Activated CD4-positive, alpha-beta T cell treated with anti-CD3 and anti-CD28 coated beads, Interleukin-2, amount 10 ng/mL, durations not matched to agents 7 days and 5 days (primary cell): ENCODE results near the gene DPH6. TPM values are rescaled to one million over a fixed set of nuclear protein-coding genes. Genes with fewer than 3 reads are reported as not detected.

Experiments used
- CTCF ChIA-PET: fragments of 350-600 bp; sonication (Branson Sonifier 250); formaldehyde crosslinking; loops from one replicate; lab custom pipeline; 2021; ENCODE audit warnings: antibody characterized with exemption; lab: Charles Lee
- POLR2A ChIA-PET: fragments of 350-600 bp; sonication (Branson Sonifier 250); formaldehyde crosslinking; loops from one replicate; lab custom pipeline; 2021; ENCODE audit warnings: antibody characterized with exemption; lab: Charles Lee
- DNase-seq: peaks from one replicate; pipeline ENCODE4 v3.0.0-alpha.2; 2020
- H3K27ac Mint-ChIP-seq: one replicate; pipeline ENCODE4 v1.8.0; 2021; ENCODE audit warnings: mild to moderate bottlenecking, moderate library complexity, mixed read lengths
- H3K27me3 Mint-ChIP-seq: one replicate; pipeline ENCODE4 v1.8.0; 2021; ENCODE audit warnings: mixed read lengths
- H3K36me3 Mint-ChIP-seq: one replicate; pipeline ENCODE4 v1.8.0; 2021; ENCODE audit warnings: low read depth, mixed read lengths
- H3K4me1 Mint-ChIP-seq: one replicate; pipeline ENCODE4 v1.8.0; 2021; ENCODE audit warnings: mixed read lengths
- H3K4me3 Mint-ChIP-seq: one replicate; pipeline ENCODE4 v1.8.0; 2021; ENCODE audit warnings: mild to moderate bottlenecking, moderate library complexity, mixed read lengths
- H3K9me3 Mint-ChIP-seq: one replicate; pipeline ENCODE4 v1.8.0; 2021; ENCODE audit warnings: mixed read lengths
- total RNA-seq, 2 experiments: library from RNA; stranded (reverse); gene quantifications; one replicate each; pipeline ENCODE4 v1.2.3, GENCODE V29; 2021

DPH6 gene
- total RNA-seq, 2 experiments from 2014 or later = 8.8 to 13.9 TPM

DNA sequence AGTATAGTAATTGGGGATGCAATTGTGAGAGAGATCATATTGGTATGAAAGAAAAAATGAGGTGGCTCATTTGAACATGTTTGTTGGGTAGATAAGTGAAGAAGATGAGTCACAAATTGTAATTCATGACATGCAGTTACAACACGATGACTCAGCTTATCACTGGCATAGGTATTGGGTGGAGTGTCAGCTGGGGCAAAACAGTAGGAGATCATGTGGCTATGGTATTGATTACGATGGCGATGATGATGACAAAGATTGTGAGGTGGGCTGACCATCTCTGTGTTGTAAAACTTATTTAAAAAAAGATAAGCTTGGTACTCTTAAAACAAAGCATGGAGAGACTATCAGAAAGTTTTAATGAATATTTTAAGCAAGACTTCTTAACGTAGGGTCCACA, 11.6 kb upstream of the DPH6 start:
- no peaks in the 10 kb centered on the region for H3K27me3 Mint-ChIP-seq
- POLR2A ChIA-PET = no interaction called here
- H3K36me3 Mint-ChIP-seq = no peaks in the 10 kb centered on the region
- no peaks in the 10 kb centered on the region for H3K9me3 Mint-ChIP-seq
- CTCF ChIA-PET = no interaction called here
- no peak overlapping the region for H3K4me3 Mint-ChIP-seq
- DNase-seq = no peak
- no peaks in the 10 kb centered on the region for H3K4me1 Mint-ChIP-seq
- H3K27ac Mint-ChIP-seq = no peak overlapping the region

DNA sequence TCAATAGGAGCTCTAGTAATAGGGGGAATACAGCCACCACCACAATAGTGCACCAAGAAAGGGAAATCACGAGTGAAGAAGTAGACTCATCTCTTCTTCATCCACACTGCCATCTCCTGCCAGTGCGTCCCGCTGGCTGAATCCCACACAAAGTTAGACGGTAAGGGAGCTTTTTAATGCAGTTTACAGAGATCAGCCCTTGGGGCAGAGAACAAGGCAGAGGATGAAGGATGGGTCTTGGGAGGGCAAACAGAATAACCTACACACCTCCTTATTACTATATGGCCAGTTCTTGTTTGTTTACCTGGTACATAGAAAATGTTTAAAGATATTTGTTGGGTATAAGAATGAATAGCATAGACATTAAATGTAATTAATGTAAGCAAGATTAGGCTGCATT, 11.0 kb upstream of the DPH6 start:
- no peaks in the 10 kb centered on the region for H3K27me3 Mint-ChIP-seq
- DNase-seq = no peak
- ChIA-PET CTCF (no interaction called here), POLR2A (no interaction called here)
- no peak overlapping the region for H3K27ac Mint-ChIP-seq
- H3K4me1 Mint-ChIP-seq = no peaks in the 10 kb centered on the region
- no peaks in the 10 kb centered on the region for H3K9me3 Mint-ChIP-seq
- H3K4me3 Mint-ChIP-seq = no peak overlapping the region
- H3K36me3 Mint-ChIP-seq = no peaks in the 10 kb centered on the region

GRCh38 chr15:35555244-35555643, 9.3 kb upstream of the DPH6 start:
- Mint-ChIP-seq H3K27me3 (no peaks in the 10 kb centered on the region), H3K36me3 (no peaks in the 10 kb centered on the region), H3K27ac (no peak overlapping the region), H3K4me3 (no peak overlapping the region), H3K4me1 (no peaks in the 10 kb centered on the region), H3K9me3 (no peaks in the 10 kb centered on the region)
- no peak for DNase-seq
- ChIA-PET CTCF (interaction anchor here (0.9 kb wide), 1 partner anchor 9 kb away, joined by 3 read pairs; no protein-coding TSS in a partner anchor), POLR2A (no interaction called here)

DNA sequence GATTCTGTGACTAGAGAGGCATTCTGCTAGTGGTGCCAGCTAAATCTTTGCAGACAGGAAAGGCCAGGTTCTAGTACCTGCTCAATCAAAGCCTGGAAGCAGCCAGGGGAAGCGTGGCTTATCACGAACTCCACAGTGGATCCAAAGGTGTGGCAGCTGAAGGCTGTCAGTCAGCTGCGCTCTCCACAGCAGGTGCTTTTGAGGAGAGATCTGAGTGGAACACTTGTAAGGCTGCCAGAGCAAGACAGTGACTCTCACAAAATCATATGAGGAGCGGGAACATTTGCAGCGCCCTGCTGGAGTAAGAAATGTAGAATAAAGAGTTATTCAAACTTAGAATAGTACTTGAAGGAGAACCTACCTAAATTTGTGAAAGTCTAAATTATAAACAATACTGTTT, 5.0 kb upstream of the DPH6 start:
- no peak for DNase-seq
- Mint-ChIP-seq H3K27me3 (no peaks in the 10 kb centered on the region), H3K4me3 (no peak overlapping the region), H3K36me3 (no peaks in the 10 kb centered on the region), H3K4me1 (peaks cover 10% of the 10 kb centered on the region), H3K27ac (no peak overlapping the region), H3K9me3 (no peaks in the 10 kb centered on the region)
- ChIA-PET POLR2A (interaction anchor here (0.5 kb wide), 1 partner anchor 1026 kb away, joined by 8 read pairs; no protein-coding TSS in a partner anchor), CTCF (no interaction called here)

GRCh38 chr15:35549567-35549966, 3.6 kb upstream of the DPH6 start:
- DNase-seq = no peak
- Mint-ChIP-seq H3K4me3 (no peak overlapping the region), H3K27me3 (no peaks in the 10 kb centered on the region), H3K36me3 (no peaks in the 10 kb centered on the region), H3K27ac (no peak overlapping the region), H3K4me1 (peaks cover 20% of the 10 kb centered on the region), H3K9me3 (no peaks in the 10 kb centered on the region)
- ChIA-PET POLR2A (no interaction called here), CTCF (no interaction called here)

GRCh38 chr15:35548435-35548834, 2.5 kb upstream of the DPH6 start:
- H3K27me3 Mint-ChIP-seq = no peaks in the 10 kb centered on the region
- H3K9me3 Mint-ChIP-seq = no peaks in the 10 kb centered on the region
- ChIA-PET POLR2A (no interaction called here), CTCF (no interaction called here)
- no peak overlapping the region for H3K27ac Mint-ChIP-seq
- no peak overlapping the region for H3K4me3 Mint-ChIP-seq
- peaks cover 21% of the 10 kb centered on the region for H3K4me1 Mint-ChIP-seq
- no peak for DNase-seq
- H3K36me3 Mint-ChIP-seq = no peaks in the 10 kb centered on the region

DNA sequence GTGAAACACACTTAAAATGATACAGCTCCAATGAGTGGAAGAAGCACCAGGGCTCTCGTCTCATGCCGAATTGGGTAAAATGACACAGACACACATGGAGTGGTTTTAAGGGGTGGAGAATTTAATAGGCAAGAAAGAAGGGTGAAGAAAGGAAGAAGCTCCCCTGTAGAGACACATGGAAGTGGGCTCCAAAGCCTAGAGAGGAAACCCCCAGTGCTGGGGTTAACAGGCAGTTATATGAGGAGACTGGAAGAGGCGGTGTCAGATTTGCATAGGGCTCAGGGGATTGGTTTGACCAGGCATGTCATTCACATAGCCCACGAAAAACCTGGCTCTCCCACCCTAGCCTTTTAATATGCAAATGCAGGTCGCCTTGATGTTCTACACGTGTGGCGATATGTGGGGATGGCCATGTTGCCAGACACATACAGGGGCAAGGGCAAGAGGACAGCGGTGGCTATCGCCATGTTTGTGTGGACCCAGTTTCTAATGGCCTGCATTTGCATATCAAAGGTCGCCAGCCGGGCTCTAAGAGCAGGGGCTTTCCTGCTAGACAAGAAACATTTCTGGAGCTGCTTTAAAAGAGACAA, 1.9 kb upstream of the DPH6 start:
- Mint-ChIP-seq H3K9me3 (no peaks in the 10 kb centered on the region), H3K4me3 (no peak overlapping the region), H3K36me3 (no peaks in the 10 kb centered on the region), H3K4me1 (peaks cover 21% of the 10 kb centered on the region), H3K27me3 (no peaks in the 10 kb centered on the region), H3K27ac (no peak overlapping the region)
- DNase-seq = no peak
- CTCF ChIA-PET = interaction anchor here (1.1 kb wide), 1 partner anchor 20 kb away, joined by 3 read pairs; no protein-coding TSS in a partner anchor
- POLR2A ChIA-PET = no interaction called here

DNA sequence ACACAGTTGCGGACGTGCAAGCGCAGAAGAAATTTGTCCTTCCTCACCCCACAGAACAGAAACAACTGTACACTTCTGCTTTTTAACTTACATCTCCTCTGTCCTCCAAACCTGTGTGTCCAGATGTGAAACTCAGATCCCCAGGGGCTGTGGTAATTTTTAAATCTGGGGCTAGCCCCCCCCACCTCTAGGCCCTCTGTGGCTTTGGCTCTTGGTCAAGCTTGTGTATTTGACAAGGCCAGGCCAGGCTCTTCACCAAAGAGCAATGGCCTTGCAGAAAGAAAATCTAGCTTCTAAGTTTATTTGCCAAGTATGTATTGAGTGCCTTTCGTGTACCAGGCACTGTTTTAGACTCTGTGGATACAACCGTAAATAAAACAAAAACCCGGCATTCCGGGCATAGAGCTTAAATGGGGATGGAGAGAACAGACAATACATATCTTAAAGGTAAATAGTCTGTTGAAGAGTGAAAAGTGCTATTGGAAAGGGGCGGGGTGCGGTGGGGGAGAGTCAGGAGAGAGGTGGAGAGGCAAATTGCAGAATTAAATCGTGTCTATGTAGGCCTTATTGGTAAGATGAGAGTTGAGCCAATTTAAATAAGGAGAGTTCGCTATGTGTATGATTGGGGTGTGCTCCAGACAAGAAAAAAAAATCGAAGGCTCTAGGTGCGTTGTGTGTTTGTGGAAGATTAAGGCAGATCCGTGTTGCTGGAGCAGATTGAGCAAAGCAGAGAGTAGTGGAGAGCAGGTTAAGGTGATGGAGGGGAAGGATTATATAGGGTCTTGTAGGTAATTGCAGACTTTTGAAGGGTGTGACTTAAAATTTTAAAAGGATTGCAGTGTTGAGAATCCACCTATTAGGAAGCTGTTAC, 781 bp upstream of the DPH6 start:
- peak overlapping the region; percentile 88 for H3K4me3 Mint-ChIP-seq
- H3K27ac Mint-ChIP-seq = peak overlapping the region; percentile 97
- CTCF ChIA-PET = interaction anchor here (0.9 to 1.1 kb wide), 2 partner anchors 8 to 21 kb away, joined by 3 read pairs; no protein-coding TSS in a partner anchor
- peaks cover 21% of the 10 kb centered on the region for H3K4me1 Mint-ChIP-seq
- H3K9me3 Mint-ChIP-seq = no peaks in the 10 kb centered on the region
- POLR2A ChIA-PET = no interaction called here
- DNase-seq = no peak
- no peaks in the 10 kb centered on the region for H3K27me3 Mint-ChIP-seq
- H3K36me3 Mint-ChIP-seq = no peaks in the 10 kb centered on the region

GRCh38 chr15:35545316-35545823, 595 bp downstream of the DPH6 start:
- peak; percentile 14 for DNase-seq
- no peaks in the 10 kb centered on the region for H3K27me3 Mint-ChIP-seq
- ChIA-PET POLR2A (no interaction called here), CTCF (no interaction called here)
- H3K4me1 Mint-ChIP-seq = peaks cover 21% of the 10 kb centered on the region
- H3K27ac Mint-ChIP-seq = peak overlapping the region; percentile 97
- H3K4me3 Mint-ChIP-seq = peak overlapping the region; percentile 88
- H3K36me3 Mint-ChIP-seq = no peaks in the 10 kb centered on the region
- H3K9me3 Mint-ChIP-seq = no peaks in the 10 kb centered on the region

- Mint-ChIP-seq H3K4me3 (no peak overlapping the region), H3K27me3 (no peaks in the 10 kb centered on the region), H3K27ac (no peak overlapping the region), H3K4me1 (peaks cover 10% of the 10 kb centered on the region), H3K36me3 (peaks cover 2% of the 10 kb centered on the region), H3K9me3 (no peaks in the 10 kb centered on the region)
- CTCF ChIA-PET = no interaction called here
- no peak for DNase-seq
- POLR2A ChIA-PET = no interaction called here
These were observed 5.1 kb downstream of the DPH6 start for GRCh38 chr15:35540885-35541284.

GRCh38 chr15:35540021-35540420, 5.9 kb downstream of the DPH6 start:
- Mint-ChIP-seq H3K36me3 (peaks cover 2% of the 10 kb centered on the region), H3K4me3 (no peak overlapping the region), H3K27ac (no peak overlapping the region), H3K4me1 (peaks cover 5% of the 10 kb centered on the region), H3K9me3 (no peaks in the 10 kb centered on the region), H3K27me3 (no peaks in the 10 kb centered on the region)
- ChIA-PET CTCF (interaction anchor here (0.6 kb wide), 1 partner anchor 101 kb away, joined by 3 read pairs; no protein-coding TSS in a partner anchor), POLR2A (no interaction called here)
- no peak for DNase-seq

- H3K9me3 Mint-ChIP-seq = no peaks in the 10 kb centered on the region
- no peak overlapping the region for H3K4me3 Mint-ChIP-seq
- H3K27ac Mint-ChIP-seq = no peak overlapping the region
- ChIA-PET POLR2A (no interaction called here), CTCF (no interaction called here)
- DNase-seq = no peak
- H3K36me3 Mint-ChIP-seq = peaks cover 13% of the 10 kb centered on the region
- no peaks in the 10 kb centered on the region for H3K27me3 Mint-ChIP-seq
- no peaks in the 10 kb centered on the region for H3K4me1 Mint-ChIP-seq
These were observed 10.5 kb downstream of the DPH6 start for GRCh38 chr15:35535365-35535916.
